ENCODE measurements around the gene KDM4D. TPM values are rescaled to one million over a fixed set of nuclear protein-coding genes. Genes with fewer than 3 reads are reported as not detected.

KDM4D gene
- polyA plus RNA-seq, 1 experiment: 0.68 TPM

DNA sequence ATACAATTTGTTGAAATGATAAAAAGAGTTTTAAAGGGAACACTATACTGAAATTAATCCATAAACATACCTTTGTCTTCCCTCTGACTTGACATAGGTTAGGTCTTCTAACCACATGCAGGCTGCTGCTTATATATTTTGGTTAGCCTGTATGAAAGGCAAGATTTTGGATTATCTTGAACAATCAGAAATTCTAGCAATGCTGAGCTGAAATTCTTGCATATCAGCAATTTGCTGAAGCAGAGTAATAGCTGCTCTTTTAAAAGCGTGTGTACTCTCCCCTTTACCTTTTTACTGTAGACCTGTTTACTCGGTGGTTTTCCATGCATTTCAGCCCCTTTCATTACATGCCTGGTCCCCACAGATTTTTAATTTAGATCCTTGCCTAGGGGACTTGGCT lies 34.2 kb upstream of the KDM4D start:
- no peak overlapping the region for H3K27ac ChIP-seq (ENCODE audit: low read depth, low read length)
- no peak for DNase-seq (ENCODE audit: low read depth, low spot score)
- TF ChIP-seq, protein P1, sequence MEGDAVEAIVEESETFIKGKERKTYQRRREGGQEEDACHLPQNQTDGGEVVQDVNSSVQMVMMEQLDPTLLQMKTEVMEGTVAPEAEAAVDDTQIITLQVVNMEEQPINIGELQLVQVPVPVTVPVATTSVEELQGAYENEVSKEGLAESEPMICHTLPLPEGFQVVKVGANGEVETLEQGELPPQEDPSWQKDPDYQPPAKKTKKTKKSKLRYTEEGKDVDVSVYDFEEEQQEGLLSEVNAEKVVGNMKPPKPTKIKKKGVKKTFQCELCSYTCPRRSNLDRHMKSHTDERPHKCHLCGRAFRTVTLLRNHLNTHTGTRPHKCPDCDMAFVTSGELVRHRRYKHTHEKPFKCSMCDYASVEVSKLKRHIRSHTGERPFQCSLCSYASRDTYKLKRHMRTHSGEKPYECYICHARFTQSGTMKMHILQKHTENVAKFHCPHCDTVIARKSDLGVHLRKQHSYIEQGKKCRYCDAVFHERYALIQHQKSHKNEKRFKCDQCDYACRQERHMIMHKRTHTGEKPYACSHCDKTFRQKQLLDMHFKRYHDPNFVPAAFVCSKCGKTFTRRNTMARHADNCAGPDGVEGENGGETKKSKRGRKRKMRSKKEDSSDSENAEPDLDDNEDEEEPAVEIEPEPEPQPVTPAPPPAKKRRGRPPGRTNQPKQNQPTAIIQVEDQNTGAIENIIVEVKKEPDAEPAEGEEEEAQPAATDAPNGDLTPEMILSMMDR (IDR thresholded peaks at IDR 0.05; ENCODE audit: low read depth, low read length): no peak
- H3K9me3 ChIP-seq (ENCODE audit: control insufficient read depth, insufficient read depth, low read length): peaks cover 4% of the 10 kb centered on the region; the same call in 1 of the 2 replicates
- H3K27me3 ChIP-seq (ENCODE audit: control insufficient read depth, insufficient read depth, low read length): no peaks in the 10 kb centered on the region
- no peak overlapping the region for H3K4me3 ChIP-seq (ENCODE audit: low read depth, low read length)
- CTCF ChIA-PET: no interaction called here
- POLR2A ChIA-PET: interaction anchor here (1.5 kb wide), 1 partner anchor 12 kb away, joined by 4 read pairs; no protein-coding TSS in a partner anchor

DNA sequence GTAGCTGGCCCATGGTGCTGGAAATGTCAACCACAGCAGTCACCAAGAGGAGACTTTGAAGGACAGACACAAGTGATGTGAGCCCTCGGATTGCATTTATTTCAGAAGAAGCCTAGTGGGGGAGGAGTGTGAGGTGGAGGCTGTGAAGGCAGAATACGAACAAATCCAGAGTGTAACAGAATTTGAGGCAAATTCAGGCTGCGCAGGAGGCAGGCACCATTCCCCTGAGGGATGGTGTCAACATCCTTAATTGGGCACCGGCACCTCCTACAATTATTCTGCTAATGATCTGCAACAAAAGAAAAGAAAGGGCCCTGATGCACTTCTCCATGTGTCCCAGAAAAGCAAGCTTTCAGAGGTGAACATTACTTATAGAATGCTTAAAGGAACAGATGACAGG lies 32.4 kb upstream of the KDM4D start:
- no peaks in the 10 kb centered on the region for H3K27me3 ChIP-seq (ENCODE audit: control insufficient read depth, insufficient read depth, low read length)
- CTCF ChIA-PET: interaction anchor here (0.6 to 1.2 kb wide), 2 partner anchors 43 to 318 kb away, joined by 4 to 11 read pairs; no protein-coding TSS in a partner anchor
- POLR2A ChIA-PET: no interaction called here
- H3K9me3 ChIP-seq (ENCODE audit: control insufficient read depth, insufficient read depth, low read length): peaks cover 4% of the 10 kb centered on the region; the same call in 1 of the 2 replicates
- TF ChIP-seq, protein P1 (IDR thresholded peaks at IDR 0.05; ENCODE audit: low read depth, low read length): no peak
- no peak overlapping the region for H3K27ac ChIP-seq (ENCODE audit: low read depth, low read length)
- H3K4me3 ChIP-seq (ENCODE audit: low read depth, low read length): no peak overlapping the region
- no peak for DNase-seq (ENCODE audit: low read depth, low spot score)

DNA sequence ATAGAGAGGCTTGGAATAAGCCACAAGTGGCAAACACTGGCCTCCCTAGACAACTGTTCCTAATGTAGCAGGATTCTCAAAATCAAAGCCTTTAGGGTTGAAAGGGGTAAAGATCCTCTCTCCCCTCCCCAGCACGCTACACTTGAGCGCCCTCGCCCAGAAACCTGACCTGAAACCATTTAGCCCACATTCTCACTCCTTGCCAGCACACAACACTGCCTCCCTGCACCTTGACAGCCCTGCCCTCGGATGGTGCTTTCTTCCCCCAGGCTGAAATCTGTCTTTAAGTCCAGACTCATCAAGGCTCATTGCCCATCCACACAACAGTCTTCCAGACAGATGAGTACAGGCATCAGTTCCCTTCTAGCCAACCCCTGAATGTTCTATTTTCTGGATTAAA lies 26.7 kb upstream of the KDM4D start:
- Histone ChIP-seq H3K4me3 (ENCODE audit: low read depth, low read length) (no peak overlapping the region), H3K27ac (ENCODE audit: low read depth, low read length) (no peak overlapping the region), H3K9me3 (ENCODE audit: control insufficient read depth, insufficient read depth, low read length) (peaks cover 4% of the 10 kb centered on the region; the same call in 1 of the 2 replicates), H3K27me3 (ENCODE audit: control insufficient read depth, insufficient read depth, low read length) (no peaks in the 10 kb centered on the region)
- no peak for DNase-seq (ENCODE audit: low read depth, low spot score)
- ChIA-PET POLR2A (no interaction called here), CTCF (no interaction called here)
- TF ChIP-seq, protein P1 (IDR thresholded peaks at IDR 0.05; ENCODE audit: low read depth, low read length): no peak

DNA sequence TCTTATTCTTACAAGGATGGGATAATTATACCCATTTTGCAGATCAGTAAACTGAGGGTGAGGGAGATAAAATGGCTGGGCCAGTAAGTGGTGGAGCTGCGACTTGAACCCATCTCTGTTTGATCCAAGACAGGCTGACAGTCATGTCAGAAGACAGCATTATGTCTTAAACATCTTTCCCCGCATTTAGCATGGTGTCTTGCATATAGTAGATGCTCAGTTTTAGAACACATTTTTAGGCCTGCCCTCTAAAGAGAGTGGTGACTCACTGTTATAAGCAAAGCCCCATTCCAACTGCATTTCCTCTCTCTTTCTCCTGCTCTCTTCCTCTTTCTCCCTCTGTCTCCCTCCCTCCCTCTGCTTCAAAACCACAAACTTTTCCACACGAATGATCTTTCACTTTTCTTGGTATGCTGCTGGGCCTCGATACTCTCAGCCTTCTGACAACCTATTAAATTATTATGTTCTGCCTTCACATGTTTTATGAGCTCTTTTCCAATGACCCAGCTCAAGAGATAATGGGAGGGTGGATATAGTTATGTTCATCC lies 25.4 kb upstream of the KDM4D start:
- H3K9me3 ChIP-seq (ENCODE audit: control insufficient read depth, insufficient read depth, low read length): peaks cover 2% of the 10 kb centered on the region; the same call in 1 of the 2 replicates
- H3K27ac ChIP-seq (ENCODE audit: low read depth, low read length): peak overlapping the region; percentile 68
- H3K27me3 ChIP-seq (ENCODE audit: control insufficient read depth, insufficient read depth, low read length): no peaks in the 10 kb centered on the region
- DNase-seq (ENCODE audit: low read depth, low spot score): no peak
- H3K4me3 ChIP-seq (ENCODE audit: low read depth, low read length): no peak overlapping the region
- ChIA-PET CTCF (interaction anchor here (0.5 to 1.3 kb wide), 3 partner anchors 21 to 841 kb away, joined by 3 to 6 read pairs (median 3); partner anchors contain the start of gene FAM76B), POLR2A (no interaction called here)
- TF ChIP-seq, protein P1 (IDR thresholded peaks at IDR 0.05; ENCODE audit: low read depth, low read length): no peak

DNA sequence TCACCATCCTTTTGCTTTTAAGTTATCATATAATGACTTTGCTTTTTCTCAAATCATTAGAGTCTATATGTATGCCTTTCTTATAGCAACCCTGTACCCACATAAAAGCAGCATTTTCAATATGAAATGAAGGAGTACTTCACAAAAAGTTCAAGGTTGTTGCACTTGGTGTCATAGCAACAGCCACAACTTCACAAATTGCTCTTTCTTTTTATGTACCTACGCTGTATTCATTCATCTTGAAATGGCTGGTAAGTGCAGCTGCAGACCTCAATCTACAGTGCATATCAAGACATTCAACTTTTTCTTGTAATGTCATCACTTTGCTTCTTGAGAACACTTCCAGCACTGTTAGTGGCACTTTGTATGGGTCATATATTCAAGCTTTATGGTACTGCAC lies 18.8 kb upstream of the KDM4D start:
- Histone ChIP-seq H3K4me3 (ENCODE audit: low read depth, low read length) (no peak overlapping the region), H3K9me3 (ENCODE audit: control insufficient read depth, insufficient read depth, low read length) (no peaks in the 10 kb centered on the region), H3K27ac (ENCODE audit: low read depth, low read length) (no peak overlapping the region), H3K27me3 (ENCODE audit: control insufficient read depth, insufficient read depth, low read length) (no peaks in the 10 kb centered on the region)
- DNase-seq (ENCODE audit: low read depth, low spot score): no peak
- CTCF ChIA-PET: interaction anchor here (3.0 kb wide), 1 partner anchor 331 kb away, joined by 8 read pairs; no protein-coding TSS in a partner anchor
- TF ChIP-seq, protein P1 (IDR thresholded peaks at IDR 0.05; ENCODE audit: low read depth, low read length): no peak
- POLR2A ChIA-PET: no interaction called here

Measured in AG04450 (cell line).